Endothelial cell of hepatic sinusoid (primary cell): ENCODE data around the gene CABP2.
"Not testable (repeated sequence)": the region's sequence is repeated elsewhere in the genome, so short reads cannot be mapped to it uniquely, and the experiment has no call there.

ENCODE experiments used
- in situ Hi-C: cut with HindIII; loops from 2 replicates; pipeline ENCODE4 v1.10.0; 2017; ENCODE audit warnings: low sequenced_read_pairs

Gene CABP2

GRCh38 chr11:67482275-67482826 is 40.9 kb downstream of the CABP2 start:
- in situ Hi-C loops: no loop called here

DNA sequence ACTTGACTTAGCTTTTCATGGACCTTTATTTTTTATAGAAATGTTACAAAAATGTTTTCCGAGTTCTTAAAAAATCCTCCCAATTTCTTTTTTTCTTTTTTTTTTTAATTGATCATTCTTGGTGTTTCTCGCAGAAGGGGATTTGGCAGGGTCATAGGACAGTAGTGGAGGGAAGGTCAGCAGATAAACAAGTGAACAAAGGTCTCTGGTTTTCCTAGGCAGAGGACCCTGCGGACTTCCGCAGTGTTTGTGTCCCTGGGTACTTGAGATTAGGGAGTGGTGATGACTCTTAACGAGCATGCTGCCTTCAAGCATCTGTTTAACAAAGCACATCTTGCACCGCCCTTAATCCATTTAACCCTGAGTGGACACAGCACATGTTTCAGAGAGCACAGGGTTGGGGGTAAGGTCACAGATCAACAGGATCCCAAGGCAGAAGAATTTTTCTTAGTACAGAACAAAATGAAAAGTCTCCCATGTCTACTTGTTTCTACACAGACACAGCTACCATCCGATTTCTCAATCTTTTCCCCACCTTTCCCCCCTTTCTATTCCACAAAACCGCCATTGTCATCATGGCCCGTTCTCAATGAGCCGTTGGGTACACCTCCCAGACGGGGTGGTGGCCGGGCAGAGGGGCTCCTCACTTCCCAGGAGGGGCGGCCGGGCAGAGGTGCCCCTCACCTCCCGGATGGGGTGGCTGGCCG is 45.7 kb downstream of the CABP2 start:
- in situ Hi-C loops: not testable (repeated sequence)

DNA sequence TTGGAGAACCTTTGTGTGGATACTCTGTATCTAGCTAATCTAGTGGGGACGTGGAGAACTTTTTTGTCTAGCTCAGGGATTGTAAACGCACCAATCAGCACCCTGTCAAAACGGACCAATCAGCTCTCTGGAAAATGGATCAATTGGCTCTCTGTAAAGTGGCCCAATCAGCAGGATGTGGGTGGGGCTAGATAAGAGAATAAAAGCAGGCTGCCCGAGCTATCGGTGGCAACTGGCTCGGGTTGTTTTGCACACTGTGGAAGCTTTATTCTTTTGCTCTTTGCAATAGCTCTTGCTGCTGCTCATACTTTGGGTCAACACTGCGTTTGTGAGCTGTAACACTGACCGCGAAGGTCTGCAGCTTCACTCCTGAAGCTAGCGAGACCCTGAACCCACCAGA is 46.6 kb downstream of the CABP2 start:
- in situ Hi-C loops: not testable (repeated sequence)

DNA sequence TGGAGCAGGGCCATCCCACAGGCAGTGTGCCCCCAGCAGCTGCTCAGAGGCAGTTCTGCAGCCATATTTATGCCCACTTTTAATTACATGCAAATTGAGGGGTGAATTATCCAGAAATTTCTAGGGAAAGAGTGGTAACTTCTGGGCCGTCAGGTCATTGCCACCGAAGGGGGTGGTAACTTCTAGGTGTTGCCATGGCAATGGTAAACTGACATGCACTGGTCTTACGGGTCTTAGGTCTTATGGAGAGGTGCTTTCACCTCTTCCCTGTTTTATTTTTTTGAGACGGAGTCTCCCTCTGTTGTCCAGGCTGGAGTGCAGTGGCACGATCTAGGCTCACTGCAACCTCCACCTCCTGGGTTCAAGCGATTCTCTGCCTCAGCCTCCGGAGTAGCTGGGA is 50.4 kb downstream of the CABP2 start:
- in situ Hi-C loops: no loop called here

DNA sequence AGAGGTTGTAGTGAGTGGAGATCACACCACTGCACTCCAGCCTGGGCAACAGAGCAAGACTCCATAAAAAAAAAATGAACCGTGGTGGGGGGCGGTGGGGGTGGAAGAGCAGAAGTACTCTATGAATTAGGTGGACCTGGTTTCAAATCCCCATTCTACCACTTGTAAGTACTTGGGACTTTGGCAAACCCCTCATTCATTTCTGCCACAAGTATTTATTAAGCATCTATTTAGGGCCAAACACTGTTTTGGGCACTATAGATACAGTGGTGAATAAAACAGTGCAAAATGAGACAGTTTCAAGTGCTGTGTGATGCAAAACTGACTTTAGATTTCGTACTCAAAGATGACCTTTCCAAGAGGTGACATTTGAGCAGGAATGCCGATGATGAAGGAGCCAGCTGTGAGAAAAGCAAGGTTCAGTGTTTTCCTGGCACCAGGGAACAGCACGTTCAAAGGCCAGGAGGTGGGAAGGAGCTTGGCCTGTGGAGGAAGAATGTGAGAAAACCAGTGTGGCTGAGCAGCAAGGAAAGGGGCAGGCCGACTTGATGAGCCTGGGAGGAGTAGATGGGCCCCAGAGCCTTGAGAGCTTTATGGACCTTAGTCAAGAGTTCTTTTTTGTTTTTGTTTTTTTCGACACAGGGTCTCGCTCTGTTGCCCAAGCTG is 52.8 kb downstream of the CABP2 start:
- in situ Hi-C loops: no loop called here

DNA sequence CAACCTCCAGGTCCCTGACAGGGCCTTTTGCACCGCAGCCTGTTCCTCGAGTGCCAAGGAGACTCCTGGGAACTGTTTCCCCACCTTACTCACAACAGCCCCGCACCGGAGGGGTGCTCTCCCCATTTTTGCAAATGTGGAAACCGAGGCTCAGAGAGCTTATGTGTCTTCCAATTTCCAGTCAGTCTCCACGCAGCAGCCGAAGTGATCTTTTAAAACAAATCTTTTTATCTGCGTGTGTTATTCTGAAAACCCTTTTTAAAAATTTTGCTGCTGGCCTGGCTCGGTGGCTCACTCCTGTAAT is 53.8 kb downstream of the CABP2 start:
- in situ Hi-C loops: no loop called here
